LNCAP (cell line): Measurements from ENCODE around the gene RBM33.

Source experiments
- TF ChIP-seq, protein P1 (sequence below): fragments of 450-650 bp; IDR thresholded peaks from 2 replicates; pipeline ENCODE4 v1.5.1; 2017; ENCODE audit warnings: mild to moderate bottlenecking

Gene RBM33

GRCh38 chr7:155825336-155825735, 180.9 kb downstream of the RBM33 start:
- TF ChIP-seq, protein P1, sequence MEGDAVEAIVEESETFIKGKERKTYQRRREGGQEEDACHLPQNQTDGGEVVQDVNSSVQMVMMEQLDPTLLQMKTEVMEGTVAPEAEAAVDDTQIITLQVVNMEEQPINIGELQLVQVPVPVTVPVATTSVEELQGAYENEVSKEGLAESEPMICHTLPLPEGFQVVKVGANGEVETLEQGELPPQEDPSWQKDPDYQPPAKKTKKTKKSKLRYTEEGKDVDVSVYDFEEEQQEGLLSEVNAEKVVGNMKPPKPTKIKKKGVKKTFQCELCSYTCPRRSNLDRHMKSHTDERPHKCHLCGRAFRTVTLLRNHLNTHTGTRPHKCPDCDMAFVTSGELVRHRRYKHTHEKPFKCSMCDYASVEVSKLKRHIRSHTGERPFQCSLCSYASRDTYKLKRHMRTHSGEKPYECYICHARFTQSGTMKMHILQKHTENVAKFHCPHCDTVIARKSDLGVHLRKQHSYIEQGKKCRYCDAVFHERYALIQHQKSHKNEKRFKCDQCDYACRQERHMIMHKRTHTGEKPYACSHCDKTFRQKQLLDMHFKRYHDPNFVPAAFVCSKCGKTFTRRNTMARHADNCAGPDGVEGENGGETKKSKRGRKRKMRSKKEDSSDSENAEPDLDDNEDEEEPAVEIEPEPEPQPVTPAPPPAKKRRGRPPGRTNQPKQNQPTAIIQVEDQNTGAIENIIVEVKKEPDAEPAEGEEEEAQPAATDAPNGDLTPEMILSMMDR, result no peak

- TF ChIP-seq, protein P1, result no peak
These were observed 185.5 kb downstream of the RBM33 start for GRCh38 chr7:155829796-155830470.
